ENCODE results near the gene CTAGE1. TPM values are rescaled to one million over a fixed set of nuclear protein-coding genes. Genes with fewer than 3 reads are reported as not detected.

CTAGE1 gene, protein sequence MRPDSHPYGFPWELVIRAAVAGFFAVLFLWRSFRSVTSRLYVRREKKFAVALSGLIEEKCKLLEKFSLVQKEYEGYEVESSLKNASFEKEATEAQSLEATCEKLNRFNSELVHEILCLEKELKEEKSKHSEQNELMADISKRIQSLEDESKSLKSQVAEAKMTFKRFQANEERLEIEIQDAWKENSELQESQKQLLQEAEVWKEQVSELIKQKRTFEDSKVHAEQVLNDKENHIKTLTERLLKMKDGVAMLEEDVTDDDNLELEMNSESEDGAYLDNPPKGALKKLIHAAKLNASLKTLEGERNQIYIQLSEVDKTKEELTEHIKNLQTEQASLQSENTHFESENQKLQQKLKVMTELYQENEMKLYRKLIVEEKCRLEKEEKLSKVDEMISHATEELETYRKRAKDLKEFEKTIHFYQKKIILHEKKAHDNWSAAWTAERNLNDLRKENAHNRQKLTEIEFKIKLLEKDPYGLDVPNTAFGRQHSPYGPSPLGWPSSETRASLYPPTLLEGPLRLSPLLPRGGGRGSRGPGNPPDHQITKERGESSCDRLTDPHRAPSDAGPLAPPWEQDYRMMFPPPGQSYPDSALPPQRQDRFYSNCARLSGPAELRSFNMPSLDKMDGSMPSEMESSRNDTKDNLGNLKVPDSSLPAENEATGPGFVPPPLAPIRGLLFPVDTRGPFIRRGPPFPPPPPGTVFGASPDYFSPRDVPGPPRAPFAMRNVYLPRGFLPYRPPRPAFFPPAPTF
- not detected for polyA plus RNA-seq (2013, experiment 1 of 2)
- not detected for polyA plus RNA-seq (2013, experiment 2 of 2)

DNA sequence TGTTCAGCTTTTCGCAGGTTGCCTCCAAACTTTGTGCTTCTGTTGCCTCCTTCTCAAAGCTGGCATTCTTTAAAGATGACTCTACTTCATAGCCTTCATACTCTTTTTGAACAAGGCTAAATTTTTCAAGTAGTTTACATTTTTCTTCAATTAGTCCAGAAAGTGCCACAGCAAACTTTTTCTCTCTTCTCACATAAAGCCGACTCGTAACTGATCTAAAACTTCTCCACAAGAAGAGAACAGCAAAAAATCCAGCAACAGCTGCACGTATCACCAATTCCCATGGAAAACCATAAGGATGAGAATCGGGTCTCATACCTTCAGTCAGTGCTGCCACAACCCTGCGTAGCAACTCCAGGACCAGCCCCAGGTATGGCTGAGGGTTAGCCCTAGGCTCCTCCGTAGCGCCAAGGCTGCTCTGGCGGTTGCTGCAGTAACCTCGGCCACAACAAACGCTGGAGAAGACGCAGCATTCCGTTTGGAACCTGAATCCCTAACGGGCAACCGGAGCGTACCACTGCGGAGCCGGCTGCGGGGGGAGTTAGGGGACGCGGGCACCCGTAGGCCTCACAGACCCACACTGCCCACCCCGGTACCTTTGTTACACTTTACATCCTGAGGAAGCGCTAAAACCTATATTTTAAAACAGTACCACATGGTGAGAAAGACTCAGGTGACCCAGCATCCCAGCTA is at the start of gene CTAGE1:
Gene CTAGE1, minus strand, starts transcription at position 420 of the 693 bp plus-strand sequence. Its CDS starts 104 bp downstream, at position 316.
- WGBS, 2 experiments (ENCODE audit: insufficient coverage in 2 of 2) = 93 to 95% methylated on average over 17 to 24 of the region's 24 CpGs

DNA sequence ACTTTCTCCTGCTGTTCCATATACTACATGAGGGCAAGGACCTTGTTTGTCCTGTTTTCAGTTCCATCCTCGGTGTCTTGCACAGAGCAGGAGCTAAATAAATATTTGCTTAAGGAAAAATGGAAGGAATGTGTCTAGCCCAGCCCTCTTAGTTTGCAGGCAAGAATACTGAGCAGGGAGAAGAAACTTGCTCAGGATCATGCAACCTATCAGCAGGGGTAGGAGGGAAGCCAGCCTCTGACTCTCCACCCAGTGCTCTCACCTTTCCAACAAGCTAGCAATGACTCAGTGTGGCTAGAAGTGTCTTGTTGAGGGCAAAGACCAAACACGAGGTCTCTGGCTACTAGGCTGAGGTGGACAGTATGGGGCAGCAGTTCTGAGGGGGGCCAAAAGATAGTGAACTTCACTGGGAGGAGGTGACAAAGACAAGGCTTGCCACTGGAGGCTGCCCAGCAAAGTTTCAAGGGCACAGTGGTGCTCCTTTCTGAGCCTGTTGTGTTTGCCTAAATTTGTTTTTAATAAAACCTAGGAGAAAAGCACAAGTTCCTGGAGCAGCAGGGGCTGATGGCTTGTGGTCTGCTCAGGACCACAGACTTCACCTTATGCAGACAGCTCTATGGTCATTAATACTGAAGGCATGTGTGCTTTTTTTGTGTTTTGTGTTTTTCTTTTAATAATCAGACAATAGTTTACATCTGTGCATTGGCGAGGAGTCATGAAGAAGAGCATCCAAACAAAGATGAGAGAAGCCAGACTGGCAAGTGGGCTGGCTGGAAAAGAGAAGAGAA is 49.1 kb upstream of the CTAGE1 start:
- Histone ChIP-seq H3K4me3 (ENCODE audit: extremely low read depth, insufficient read depth, low read length, poor library complexity, severe bottlenecking) (no peak overlapping the region), H3K27ac (ENCODE audit: low read depth, low read length, severe bottlenecking) (peak overlapping the region; percentile 93), H3K9me3 (ENCODE audit: control insufficient read depth, low read length) (no peaks in the 10 kb centered on the region), H3K36me3 (ENCODE audit: control insufficient read depth, insufficient read depth, low read length) (no peaks in the 10 kb centered on the region), H3K4me1 (ENCODE audit: control insufficient read depth, insufficient read depth, low read length, poor library complexity, severe bottlenecking) (peaks cover 57% of the 10 kb centered on the region)
- 65 to 67% methylated on average over 2 of the region's 3 CpGs for WGBS, 2 experiments (ENCODE audit: insufficient coverage in 2 of 2)

More for the DNA sequence above, at the start of gene CTAGE1:
- no peaks in the 10 kb centered on the region for H3K36me3 ChIP-seq (ENCODE audit: control insufficient read depth, insufficient read depth, low read length)
- H3K27ac ChIP-seq (ENCODE audit: low read depth, low read length, severe bottlenecking) = no peak within 1 kb of the TSS
- no peaks in the 10 kb centered on the region for H3K4me1 ChIP-seq (ENCODE audit: control insufficient read depth, insufficient read depth, low read length, poor library complexity, severe bottlenecking)
- H3K4me3 ChIP-seq (ENCODE audit: extremely low read depth, insufficient read depth, low read length, poor library complexity, severe bottlenecking) = no peak within 1 kb of the TSS
- H3K9me3 ChIP-seq (ENCODE audit: control insufficient read depth, low read length) = peaks cover 6% of the 10 kb centered on the region

DNA sequence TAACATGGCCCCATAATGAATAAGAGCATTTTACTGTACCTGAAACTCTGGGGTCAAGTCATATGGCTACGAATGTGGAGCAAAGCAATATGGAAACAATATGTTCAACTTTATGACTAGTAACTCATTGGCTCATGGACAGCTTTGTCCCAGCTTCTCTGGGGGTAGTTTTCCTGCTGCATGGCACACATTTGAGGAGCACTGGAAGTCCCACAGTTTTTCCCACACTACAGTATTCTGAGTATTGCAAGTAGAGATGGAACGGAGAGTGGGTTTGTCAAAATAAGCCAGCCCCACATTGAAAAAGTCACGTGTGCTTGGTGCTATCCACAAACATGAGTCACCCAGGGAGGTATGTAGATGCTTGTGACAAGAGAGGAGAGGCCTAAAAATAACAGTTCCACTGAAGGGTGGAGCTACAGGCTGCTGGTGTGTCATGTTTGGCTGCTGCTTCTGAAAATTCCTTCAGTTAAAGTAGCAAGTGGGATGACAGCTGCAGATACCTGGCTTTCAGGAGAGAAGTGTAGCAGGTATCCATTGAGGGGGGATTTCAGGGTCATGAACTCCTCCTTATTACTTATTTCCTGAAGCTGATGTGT is 48.2 kb upstream of the CTAGE1 start:
- Histone ChIP-seq H3K27ac (ENCODE audit: low read depth, low read length, severe bottlenecking) (peak overlapping the region; percentile 93), H3K4me3 (ENCODE audit: extremely low read depth, insufficient read depth, low read length, poor library complexity, severe bottlenecking) (no peak overlapping the region), H3K36me3 (ENCODE audit: control insufficient read depth, insufficient read depth, low read length) (no peaks in the 10 kb centered on the region), H3K4me1 (ENCODE audit: control insufficient read depth, insufficient read depth, low read length, poor library complexity, severe bottlenecking) (peaks cover 49% of the 10 kb centered on the region), H3K9me3 (ENCODE audit: control insufficient read depth, low read length) (no peaks in the 10 kb centered on the region)
- 49 to 50% methylated on average over 2 of the region's 3 CpGs for WGBS, 2 experiments (ENCODE audit: insufficient coverage in 2 of 2)

DNA sequence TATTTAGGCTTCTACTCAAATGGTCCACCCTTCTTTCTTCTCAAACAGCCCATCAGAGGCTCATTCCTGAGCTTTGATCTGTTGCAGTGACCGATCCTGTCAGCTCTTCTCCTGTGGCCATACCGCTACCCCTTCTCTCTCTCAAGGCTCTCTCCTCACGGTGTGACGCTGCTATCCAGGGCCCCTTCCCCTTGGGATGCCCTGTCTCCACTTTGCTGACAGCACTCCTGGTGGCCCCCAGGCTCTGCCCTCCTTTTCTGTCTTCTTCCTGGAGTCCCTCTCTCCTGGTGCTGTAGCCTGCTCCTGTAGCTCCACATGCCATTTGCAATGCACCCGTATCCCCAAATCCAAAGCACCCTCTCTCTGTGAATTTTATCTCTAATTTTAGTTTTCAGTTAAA is 45.4 kb upstream of the CTAGE1 start:
- H3K4me3 ChIP-seq (ENCODE audit: extremely low read depth, insufficient read depth, low read length, poor library complexity, severe bottlenecking) = no peak overlapping the region
- peaks cover 29% of the 10 kb centered on the region for H3K4me1 ChIP-seq (ENCODE audit: control insufficient read depth, insufficient read depth, low read length, poor library complexity, severe bottlenecking)
- WGBS, 2 experiments (ENCODE audit: insufficient coverage in 2 of 2) = 77 to 83% methylated on average over 5 of the region's 5 CpGs
- H3K9me3 ChIP-seq (ENCODE audit: control insufficient read depth, low read length) = no peaks in the 10 kb centered on the region
- H3K36me3 ChIP-seq (ENCODE audit: control insufficient read depth, insufficient read depth, low read length) = no peaks in the 10 kb centered on the region
- no peak overlapping the region for H3K27ac ChIP-seq (ENCODE audit: low read depth, low read length, severe bottlenecking)

DNA sequence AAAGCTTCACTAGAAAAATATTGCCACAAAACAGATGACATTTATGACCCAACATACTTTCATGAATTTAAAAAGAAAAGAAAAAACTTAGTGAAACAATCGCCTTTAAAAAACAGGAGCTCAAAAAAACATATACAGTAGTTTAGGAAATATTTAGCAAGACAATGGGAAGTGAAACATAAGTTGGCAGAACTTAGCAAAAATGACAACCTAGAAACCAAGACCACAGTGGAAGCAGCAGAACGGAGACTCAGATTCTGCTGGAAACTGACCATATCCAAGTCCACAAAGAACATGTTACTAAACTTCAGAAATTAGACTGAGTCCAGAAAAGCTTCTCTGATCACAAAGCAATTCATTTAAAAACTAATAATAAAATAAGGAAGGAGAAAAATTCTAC is 41.8 kb upstream of the CTAGE1 start:
- 100% methylated on average over 1 of the region's 2 CpGs; no CpG with 5 or more reads in 1 of the 2 experiments for whole genome bisulfite sequencing, 2 experiments (ENCODE audit: insufficient coverage in 2 of 2)
- H3K4me1 ChIP-seq (ENCODE audit: control insufficient read depth, insufficient read depth, low read length, poor library complexity, severe bottlenecking) = peaks cover 14% of the 10 kb centered on the region
- H3K9me3 ChIP-seq (ENCODE audit: control insufficient read depth, low read length) = no peaks in the 10 kb centered on the region
- no peak overlapping the region for H3K27ac ChIP-seq (ENCODE audit: low read depth, low read length, severe bottlenecking)
- no peaks in the 10 kb centered on the region for H3K36me3 ChIP-seq (ENCODE audit: control insufficient read depth, insufficient read depth, low read length)
- no peak overlapping the region for H3K4me3 ChIP-seq (ENCODE audit: extremely low read depth, insufficient read depth, low read length, poor library complexity, severe bottlenecking)

DNA sequence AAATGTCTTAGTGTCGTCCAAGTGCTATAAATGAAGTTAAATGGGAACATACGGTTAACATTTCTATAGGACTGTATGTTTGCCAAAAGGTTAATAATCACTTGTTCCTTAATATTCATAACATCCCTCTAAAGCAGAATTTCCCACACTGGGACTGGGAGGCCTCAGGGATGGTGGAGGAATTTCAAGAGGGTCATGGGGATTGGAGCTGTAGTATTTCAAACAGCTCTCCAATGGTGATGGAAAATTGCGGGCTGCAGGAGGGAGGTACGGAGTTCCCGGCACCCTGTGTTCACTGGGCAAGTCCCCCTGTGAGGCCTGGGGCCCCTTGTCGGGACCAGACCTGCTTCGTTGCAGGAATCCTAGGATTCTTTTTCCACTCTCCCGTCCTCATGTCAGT is 39.8 kb upstream of the CTAGE1 start:
- Histone ChIP-seq H3K4me3 (ENCODE audit: extremely low read depth, insufficient read depth, low read length, poor library complexity, severe bottlenecking) (no peak overlapping the region), H3K4me1 (ENCODE audit: control insufficient read depth, insufficient read depth, low read length, poor library complexity, severe bottlenecking) (peaks cover 14% of the 10 kb centered on the region), H3K36me3 (ENCODE audit: control insufficient read depth, insufficient read depth, low read length) (no peaks in the 10 kb centered on the region), H3K27ac (ENCODE audit: low read depth, low read length, severe bottlenecking) (no peak overlapping the region), H3K9me3 (ENCODE audit: control insufficient read depth, low read length) (no peaks in the 10 kb centered on the region)
- WGBS, 2 experiments (ENCODE audit: insufficient coverage in 2 of 2) = 92 to 93% methylated on average over 6 to 7 of the region's 8 CpGs

DNA sequence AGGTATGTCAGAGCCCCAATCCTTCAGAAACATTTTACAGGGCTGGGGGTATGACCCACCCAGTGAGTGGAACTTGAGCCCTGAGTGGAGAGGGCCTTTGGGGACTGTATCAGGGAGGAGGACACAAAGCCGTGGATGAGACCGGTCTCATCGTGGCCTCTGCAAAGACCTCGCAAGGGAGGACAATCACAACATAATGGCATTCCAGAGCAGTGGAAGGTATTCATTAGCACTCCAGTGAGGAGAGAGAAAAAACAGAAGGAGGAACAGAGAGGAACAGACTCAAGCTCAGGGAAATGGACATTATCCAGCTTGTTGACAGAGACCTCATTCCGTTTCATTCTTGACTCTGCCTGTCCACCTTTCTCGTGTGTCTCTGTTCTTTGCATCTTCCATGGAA is 38.8 kb upstream of the CTAGE1 start:
- no peaks in the 10 kb centered on the region for H3K36me3 ChIP-seq (ENCODE audit: control insufficient read depth, insufficient read depth, low read length)
- peaks cover 14% of the 10 kb centered on the region for H3K4me1 ChIP-seq (ENCODE audit: control insufficient read depth, insufficient read depth, low read length, poor library complexity, severe bottlenecking)
- no peak overlapping the region for H3K4me3 ChIP-seq (ENCODE audit: extremely low read depth, insufficient read depth, low read length, poor library complexity, severe bottlenecking)
- WGBS, 2 experiments (ENCODE audit: insufficient coverage in 2 of 2) = 45 to 69% methylated on average over 6 of the region's 6 CpGs
- H3K9me3 ChIP-seq (ENCODE audit: control insufficient read depth, low read length) = no peaks in the 10 kb centered on the region
- peak overlapping the region; percentile 71 for H3K27ac ChIP-seq (ENCODE audit: low read depth, low read length, severe bottlenecking)

DNA sequence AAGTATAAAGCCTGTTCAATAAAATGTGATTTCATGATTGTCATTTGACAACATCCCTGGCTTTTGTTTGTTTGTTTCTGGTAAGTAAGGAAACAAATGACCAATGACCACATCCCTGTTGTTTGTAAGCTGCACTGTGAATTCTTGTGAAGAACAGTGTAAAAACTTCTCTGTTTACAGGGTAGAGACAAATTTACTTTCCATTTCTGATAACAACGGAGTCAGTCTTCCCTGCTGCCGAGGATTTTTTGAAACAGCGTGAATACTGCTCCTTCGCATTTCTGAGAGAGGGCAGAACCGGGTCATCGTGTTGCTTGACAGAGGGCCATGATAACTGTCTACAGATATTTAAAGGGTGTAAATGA is 38.4 kb upstream of the CTAGE1 start:
- Histone ChIP-seq H3K27ac (ENCODE audit: low read depth, low read length, severe bottlenecking) (peak overlapping the region; percentile 71), H3K9me3 (ENCODE audit: control insufficient read depth, low read length) (peaks cover 2% of the 10 kb centered on the region), H3K4me1 (ENCODE audit: control insufficient read depth, insufficient read depth, low read length, poor library complexity, severe bottlenecking) (peaks cover 14% of the 10 kb centered on the region), H3K36me3 (ENCODE audit: control insufficient read depth, insufficient read depth, low read length) (no peaks in the 10 kb centered on the region), H3K4me3 (ENCODE audit: extremely low read depth, insufficient read depth, low read length, poor library complexity, severe bottlenecking) (no peak overlapping the region)
- WGBS, 2 experiments (ENCODE audit: insufficient coverage in 2 of 2) = 34 to 43% methylated on average over 5 to 6 of the region's 6 CpGs

DNA sequence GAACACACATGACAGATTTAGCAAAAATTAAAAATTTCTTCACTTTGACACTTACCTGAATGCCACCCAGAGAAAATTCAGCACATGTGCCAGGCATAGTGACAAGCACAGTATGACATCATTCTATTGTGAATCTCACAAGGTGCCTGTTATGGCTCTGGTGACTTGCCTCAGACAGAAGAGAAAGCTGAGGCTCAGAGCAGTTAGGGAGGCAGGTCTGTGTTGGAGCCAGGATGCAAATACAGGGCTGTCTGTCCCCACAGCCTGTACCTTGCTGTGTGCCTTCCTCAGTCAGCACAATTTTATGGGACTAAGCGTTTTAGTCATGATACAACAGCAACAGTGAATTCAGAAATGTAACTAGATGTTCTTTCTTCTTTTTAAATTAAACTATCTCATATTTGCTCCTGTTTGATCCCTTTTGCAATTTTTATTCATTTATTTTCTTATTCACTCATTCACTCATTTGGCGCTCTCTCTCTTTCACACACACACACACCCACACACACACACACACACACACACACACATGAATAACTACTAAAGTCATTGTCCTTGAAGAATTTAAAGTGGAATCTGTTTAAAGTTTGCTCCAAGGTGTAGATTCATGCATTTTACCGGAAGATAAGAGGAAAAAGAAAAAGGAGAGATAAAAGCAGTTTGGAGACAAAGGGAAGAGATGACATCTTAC is 37.9 kb upstream of the CTAGE1 start:
- Histone ChIP-seq H3K36me3 (ENCODE audit: control insufficient read depth, insufficient read depth, low read length) (no peaks in the 10 kb centered on the region), H3K27ac (ENCODE audit: low read depth, low read length, severe bottlenecking) (peak overlapping the region; percentile 71)
- WGBS, 2 experiments (ENCODE audit: insufficient coverage in 2 of 2) = 60 to 86% methylated on average over 1 of the region's 3 CpGs

More for the DNA sequence above, 37.9 kb upstream of the CTAGE1 start:
- Histone ChIP-seq H3K4me3 (ENCODE audit: extremely low read depth, insufficient read depth, low read length, poor library complexity, severe bottlenecking) (no peak overlapping the region), H3K4me1 (ENCODE audit: control insufficient read depth, insufficient read depth, low read length, poor library complexity, severe bottlenecking) (peaks cover 14% of the 10 kb centered on the region), H3K9me3 (ENCODE audit: control insufficient read depth, low read length) (peaks cover 6% of the 10 kb centered on the region)

Data from mesodermal cell (in vitro differentiated cells).